Hypothalamus (tissue), 51 donors: Measurements from ENCODE around the gene XPR1.

ENCODE experiments used
- DNase-seq, 51 donors: peaks; one replicate each; lab custom pipeline; 2025; lab: John Stamatoyannopoulos, UW

The XPR1 gene

DNA sequence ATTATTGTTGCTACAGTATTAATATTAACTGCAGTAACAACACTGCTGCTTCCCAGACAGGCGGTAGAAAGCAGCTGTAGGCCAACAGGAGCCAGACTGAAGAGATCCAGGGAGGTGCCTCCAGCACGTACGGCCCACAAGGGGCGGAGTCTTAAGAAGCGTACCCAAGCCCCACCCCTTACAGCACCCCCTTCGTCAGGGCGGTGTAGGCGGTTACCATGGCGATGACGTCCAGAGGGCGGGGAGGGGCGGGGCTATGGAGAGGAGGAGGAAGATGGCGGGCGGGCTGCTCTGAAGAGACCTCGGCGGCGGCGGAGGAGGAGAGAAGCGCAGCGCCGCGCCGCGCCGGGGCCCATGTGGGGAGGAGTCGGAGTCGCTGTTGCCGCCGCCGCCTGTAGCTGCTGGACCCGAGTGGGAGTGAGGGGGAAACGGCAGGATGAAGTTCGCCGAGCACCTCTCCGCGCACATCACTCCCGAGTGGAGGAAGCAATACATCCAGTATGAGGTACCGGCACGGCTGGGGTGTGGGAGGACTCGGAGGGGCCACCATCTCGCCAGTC is at the start of gene XPR1:
TSS of gene XPR1 (plus strand) at position 257 of the 560 bp plus-strand sequence. CDS start at position 437, 180 bp downstream.
- DNase-seq, result peak; percentile 51 to 100 (median 95)

DNA sequence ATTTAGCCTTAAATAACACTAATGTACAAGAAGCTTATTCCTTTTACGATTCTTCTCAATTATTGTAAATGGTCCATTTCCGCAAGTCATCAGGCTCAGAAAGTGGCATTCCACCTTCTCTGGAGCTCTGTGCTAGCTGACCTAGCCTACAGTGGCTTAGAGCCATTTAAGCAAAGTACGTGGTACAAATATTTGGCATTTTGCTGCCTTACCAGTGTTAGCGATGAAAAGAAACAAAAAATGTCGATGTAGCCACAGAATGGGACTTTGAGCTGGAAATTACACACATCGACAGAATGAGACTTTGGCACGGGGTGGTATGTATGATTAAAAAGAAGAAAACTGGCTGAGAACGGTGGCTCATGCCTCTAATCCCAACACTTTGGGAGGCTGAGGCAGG is 47.0 kb upstream of the XPR1 start:
- no peak for DNase-seq

DNA sequence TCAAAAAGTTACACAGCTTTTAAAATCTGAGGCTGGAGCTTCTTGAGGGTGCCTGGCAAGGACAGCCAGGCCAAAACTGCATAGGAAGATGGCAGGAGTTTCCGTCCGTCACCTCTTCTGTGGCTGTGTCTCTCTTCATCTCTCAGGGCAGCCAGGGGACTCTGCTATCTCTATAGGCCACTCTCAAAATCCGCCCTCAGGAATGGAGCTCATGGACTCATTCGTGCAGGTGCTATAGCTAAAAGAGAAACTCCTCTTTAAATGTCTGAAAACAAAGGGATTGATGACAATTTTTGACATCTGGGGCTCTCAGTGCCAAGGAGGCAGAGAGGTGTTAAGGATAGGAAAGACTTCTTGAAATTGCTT is 45.8 kb upstream of the XPR1 start:
- DNase-seq, result no peak

DNA sequence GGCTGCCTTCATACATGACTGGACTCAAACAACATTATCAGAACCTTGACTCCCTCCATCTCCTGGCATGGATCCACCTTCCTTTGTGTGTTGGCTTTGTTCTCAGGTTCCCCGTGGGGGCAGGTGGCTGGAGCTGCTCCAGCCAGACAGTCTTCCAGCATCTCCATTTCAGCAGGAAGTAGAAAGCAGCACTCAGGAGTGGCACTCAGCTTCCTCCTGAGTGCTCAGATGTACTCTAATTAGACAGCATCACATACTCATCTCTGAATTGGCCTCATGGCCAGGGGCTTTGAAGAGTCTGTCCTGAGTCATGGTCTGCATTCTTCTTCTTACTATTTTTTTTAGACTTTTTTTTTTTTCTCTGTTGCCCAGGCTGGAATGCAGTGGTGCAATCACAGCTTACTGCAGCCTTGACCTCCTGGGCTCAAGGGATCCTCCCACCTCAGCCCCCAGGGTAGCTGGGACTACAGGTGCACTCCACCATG is 45.1 kb upstream of the XPR1 start:
- DNase-seq, result no peak

DNA sequence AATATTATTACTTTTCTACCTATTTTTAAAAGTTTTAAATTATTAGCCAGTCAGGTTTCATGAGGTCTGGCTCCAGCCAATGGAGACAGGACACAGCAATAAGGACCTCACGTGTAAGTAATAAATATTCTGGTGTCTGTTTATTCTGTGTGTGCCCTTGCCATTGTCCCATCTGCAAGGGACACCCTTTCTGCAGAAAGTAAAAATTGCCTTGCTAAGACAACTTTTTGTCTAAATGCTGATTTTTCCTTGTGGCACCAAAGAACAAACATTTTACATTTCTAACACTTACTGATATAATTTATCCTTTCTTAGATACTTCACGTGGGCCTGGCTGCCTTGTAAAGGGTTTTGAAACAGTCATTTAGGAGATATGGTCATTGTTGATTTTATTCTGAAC is 43.7 kb upstream of the XPR1 start:
- no peak for DNase-seq

DNA sequence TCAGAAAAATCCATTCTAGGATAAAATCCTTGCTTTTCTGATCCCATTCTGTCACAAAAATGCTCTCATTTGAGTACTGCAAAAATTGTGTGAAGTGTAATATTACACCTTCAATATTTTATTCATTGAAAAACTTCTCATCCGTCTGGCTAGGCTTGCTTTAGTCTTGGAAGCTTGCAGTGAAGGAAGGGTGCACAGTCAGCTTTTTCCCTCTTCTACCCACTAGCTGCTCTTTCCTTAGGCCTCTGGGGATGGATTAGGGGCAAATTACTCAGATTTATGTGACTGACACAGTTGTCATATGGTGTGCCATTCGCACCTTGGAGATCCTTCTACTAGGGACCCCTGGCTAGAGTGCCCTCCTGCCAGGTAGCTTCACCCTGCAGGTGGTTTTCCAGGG is 40.9 kb upstream of the XPR1 start:
- no peak for DNase-seq

DNA sequence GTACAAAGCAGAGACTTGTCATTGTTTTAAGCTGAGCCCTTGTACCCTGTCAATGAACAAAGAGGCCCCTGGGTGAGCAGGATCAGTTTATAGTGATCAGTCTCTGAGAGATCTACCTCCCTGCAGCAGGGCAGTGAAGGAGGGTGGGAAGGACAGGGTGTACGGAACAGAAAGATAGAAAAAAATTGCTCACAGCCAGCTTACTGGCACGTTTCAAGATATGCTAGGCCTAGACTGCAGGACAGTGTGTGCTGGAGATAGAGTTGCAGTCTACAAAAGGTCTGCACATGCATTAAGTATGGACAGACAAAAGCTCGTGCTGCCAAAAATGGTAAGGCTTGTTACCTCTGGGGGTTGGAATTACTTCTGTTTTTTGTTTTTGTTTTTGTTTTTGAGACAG is 38.4 kb upstream of the XPR1 start:
- no peak for DNase-seq

DNA sequence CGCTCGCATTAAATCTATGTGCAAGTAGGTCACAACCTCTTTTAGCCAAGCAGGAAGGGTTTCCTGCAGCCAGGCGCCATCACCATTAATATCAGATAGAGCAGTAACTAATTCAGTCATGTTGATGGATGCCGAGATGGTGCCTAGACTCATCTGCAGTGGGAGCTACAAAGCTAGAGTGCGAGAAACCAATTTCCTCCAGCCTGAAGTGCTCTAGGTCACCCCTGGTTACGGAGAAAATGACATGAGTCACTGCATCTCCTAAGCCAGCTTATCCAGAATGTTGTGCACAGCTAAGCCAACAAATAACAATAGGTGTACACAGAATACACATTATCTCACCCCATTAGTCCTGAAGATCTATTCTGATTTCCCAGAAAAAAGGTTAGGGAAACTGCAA is 37.1 kb upstream of the XPR1 start:
- DNase-seq, result peak in 4 of 51 donors; percentile 2 to 28 (median 6)

DNA sequence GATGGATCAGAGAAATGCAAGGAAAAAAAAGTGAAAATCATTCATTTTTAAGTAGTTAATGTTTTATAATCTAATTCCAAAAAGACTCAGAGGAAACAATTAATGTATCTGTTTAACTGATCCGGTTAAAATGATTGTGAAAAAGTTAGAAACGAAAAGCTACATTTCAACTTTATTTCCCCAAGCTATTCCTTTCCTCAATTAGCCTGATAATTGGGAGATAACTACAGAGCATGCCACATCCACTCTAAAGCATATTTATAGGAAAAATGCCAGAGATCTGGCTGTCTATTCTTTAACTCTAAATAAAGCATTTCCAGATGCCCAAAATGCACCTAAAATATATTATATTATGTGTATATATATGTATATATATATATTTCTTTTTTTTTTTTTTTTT is 35.9 kb upstream of the XPR1 start:
- no peak for DNase-seq

DNA sequence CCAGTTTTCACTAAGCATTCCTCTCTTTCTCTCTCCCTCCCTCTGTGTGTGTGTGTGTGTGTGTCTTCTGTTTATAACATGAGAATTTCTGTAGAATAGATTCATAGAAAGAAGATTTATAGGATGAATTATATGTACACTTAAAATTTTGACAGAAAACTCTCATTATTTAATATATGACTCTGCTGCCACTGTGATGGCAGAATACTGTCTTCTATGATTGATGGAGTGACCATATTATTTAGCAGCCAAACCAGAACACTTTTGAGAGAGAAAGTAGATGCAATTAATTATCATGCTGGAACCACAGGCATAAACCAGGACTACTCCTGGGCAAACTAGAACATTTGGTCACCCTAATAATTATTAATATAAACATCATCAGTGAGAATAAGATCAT is 34.3 kb upstream of the XPR1 start:
- no peak for DNase-seq

DNA sequence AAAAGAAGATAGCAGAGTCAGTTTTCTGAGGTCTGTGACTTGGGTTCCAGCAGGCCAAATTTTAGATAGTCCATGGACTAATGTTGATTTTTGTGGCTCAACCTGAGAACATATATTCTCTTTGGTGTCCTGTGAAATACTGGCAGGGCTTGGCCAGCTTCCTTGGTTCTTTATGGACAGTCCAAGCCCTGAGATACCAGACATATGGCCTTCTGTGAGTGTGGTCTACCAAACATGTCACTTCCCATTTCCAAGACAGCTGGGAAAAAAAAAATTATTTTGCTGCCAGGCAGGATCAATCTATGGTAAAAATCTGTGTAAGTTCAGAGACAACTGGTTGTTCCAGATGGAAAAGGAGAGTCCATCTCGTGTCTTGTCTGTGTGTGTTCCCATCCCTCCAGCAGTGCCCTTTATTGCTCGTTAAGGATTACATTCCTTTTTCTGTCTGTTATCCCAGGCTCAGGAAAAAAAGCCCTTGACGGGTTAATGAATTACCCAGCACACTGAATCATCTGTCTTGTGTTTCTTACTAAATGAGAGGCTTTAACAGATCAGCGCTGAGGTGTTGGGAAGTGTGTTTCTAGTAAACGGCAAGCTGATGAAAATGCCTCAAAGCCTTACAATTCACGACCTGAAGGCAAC is 33.4 kb upstream of the XPR1 start:
- peak in 1 of 51 donors; percentile 27 for DNase-seq

DNA sequence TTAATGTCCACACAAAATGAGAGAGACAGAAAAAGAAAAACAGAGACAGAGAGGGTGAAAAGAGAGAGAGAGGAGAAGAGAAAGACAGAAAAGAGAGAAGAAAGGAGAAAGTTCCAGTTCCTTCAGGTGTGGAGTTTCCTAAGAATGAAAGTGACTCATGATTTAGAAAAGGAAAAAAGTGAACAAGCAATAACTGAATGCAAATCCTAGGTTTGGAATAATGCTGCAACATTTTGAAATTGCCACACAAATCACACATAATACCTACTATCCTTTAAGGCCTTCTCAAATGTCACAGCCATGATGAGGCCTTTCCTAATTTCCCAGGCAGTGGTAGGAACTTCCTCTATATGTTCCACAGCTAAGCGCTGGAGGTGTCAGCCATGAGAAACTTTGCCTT is 31.5 kb upstream of the XPR1 start:
- DNase-seq, result no peak

DNA sequence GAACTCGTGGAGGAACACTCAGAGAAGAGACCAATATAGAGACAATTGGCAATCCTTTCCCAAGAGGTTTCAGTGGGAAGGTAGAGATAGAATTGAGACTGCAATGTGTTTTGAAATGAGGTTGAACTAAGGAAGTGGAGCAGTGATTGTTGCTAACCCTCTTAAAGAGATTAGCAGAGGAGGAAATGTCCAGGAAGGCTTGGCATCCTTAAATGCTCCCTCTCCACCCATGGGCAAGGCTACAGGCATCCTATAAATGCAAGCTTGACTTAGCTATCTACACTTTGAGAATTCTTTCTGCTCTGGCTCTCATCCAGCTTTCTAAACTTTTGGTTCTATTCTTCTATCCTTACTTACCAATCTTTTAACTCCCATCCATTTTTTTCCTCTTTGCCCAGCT is 30.3 kb upstream of the XPR1 start:
- no peak for DNase-seq

DNA sequence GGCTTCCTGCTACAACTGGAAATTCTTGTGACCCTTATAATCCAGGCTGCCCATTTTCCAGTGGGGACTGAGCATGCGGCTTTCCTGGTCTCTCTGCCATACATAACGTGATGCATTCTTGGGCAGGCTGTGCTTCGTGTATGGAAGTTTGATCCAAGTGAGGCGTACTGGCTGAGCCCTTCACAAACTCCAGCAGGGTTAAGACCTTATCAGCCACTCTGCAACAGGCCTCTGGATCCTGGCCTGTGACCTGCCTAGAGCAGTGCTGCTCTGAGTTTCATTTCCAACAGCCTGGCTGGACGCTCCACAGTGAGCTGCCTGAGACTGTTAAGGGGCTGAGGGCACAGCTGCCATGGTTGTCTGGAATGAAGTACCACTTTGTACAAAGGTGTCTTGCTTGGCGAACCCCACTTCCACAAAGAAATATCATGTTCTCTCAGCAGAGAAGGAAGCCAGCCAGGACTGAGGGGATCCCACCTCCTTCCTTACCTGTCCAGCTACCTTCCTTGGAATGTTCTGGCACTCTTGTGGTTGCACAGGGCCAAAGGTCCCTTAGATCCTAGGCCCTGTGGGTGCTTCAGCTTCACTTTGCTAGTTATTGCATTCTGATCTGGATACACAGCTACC is 28.5 kb upstream of the XPR1 start:
- DNase-seq, result no peak

DNA sequence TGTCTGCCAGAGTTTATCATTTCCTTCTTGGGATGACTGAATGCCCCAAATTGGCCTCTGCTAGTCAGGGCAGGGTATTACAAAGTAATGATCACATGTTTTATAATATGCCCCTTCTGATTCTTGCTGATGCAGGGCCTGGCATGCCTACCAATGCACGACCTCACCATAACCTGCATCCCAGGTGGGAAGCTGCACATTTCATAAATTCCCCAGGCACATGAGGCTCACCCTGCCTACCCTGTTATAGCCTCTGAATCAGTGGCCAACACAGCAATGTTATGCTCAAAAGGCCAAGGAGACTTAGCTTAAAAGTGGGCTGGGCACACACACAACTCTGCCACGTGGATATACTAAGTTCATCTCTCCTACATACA is 28.0 kb upstream of the XPR1 start:
- DNase-seq, result no peak

DNA sequence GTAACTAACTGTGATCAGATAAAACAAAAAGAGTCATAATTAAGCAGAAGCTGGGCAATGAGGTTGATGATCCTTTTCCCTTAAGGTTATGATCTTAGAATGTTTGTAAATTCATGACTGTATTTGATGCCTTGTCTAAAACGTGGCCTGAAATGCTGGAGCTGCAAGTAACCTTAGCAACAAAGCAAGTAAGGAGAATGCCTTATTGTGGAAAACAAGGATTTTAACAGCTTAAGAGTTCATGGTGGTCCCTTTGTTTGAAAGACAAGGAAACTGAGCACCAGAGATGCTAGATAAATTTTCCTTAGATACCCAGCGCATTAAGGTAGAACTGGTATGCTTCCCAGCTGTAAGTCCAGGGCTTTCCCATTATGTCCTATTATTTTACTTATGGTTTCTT is 25.7 kb upstream of the XPR1 start:
- DNase-seq, result no peak

DNA sequence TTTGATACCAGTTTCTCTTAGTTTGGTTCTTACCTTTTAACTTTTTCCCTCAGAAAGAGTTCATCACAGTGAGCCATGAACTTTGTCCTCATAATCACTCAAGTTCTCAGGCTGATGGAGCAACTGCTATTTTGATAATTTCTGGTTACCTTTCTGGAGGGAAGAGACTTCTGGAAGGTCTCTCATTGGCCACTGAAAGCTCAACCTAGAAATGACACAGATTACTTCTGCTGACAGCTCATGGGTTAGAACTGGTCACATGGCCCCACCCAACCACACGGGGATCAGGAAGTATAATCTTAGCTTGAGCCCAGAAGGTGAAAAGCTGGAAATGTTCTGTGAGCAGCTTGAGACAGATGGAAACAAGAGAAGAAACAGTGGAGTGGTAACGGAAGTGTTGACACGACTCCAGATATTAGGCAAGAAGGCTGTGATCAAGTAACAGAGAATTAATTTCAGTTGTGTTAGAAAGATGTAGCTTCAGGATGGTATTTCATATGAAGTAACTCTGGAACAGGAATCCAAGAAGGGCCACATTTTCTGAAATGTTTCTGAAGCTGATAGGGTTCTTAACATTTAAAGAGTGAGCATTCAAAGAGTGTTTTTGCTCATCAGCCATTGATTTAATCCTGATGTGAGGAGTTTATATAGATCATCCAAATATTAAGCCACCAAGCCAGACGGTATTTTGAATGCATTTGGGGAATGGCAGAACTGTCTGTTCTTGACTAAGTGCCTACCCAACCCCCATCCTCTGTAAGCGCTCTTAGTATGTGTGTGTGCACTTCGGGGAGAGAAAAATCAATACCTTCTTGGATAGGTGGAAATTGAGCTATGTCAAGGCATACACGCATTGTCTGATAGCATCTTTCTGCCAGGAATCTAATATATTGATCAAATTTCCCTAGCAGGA is 21.9 kb upstream of the XPR1 start:
- no peak for DNase-seq

DNA sequence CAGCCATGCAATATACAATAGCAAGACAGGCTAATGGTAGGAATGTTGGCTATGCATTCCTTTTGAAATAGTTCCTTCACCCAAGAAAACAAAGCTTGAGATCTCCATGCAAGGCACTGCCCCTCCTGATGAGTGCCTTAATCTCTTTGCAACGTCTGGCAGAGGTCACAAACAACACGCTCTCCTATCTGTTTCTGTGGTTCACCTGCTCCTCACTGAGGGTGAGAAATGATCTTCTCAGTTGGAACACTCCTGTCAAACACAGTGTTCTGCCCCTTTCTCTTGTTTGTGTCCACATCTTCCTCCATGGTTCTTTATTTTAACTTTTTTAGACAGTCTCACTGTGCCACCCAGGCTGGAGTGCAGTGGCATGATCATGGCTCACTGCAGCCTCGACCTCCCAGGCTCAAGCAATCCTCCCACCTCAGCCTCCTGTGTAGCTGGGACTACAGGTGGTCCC is 21.2 kb upstream of the XPR1 start:
- no peak for DNase-seq

DNA sequence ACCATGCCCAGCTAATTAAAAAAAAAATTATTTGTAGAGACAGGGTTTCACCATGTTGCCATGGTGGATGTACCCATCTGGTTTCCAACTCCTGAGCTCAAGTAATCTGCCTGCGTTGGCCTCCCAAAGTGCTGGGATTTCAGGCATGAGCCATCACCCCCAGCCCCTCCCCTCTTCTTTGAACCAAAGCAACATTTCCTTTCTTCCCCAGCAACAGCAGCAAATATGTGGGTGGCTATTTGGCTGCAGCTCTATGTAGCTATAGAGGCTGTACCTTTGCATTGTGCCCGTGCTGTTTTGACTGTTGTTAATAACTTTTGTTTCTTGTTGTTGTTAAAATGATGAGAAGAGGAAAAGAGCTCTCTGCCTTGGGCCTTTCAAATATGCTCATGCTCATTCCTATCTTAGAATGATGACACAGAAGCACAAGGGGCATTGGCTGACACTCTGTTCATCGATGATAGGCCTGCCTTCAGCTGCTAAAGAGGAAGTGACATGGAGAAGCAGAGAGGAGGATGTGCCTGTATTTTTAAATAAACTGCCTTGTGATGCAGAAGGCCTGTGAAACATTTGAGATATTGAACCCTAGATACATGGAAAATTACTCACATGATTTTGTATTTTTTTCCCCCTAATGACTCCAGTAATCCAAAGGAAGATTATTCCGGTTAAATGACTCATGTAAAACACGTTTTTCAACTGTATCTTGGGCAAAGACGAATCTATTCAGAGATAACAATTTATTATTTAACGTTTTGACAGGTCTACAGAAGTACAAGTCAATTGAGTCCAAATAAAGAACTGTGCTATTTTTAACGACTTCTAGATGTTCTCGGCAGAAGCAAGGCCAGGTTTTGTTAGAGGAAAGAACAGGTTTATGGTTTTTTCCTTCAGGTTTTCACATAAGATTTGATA is 20.5 kb upstream of the XPR1 start:
- DNase-seq, result peak in 5 of 51 donors; percentile 6 to 52 (median 12)

DNA sequence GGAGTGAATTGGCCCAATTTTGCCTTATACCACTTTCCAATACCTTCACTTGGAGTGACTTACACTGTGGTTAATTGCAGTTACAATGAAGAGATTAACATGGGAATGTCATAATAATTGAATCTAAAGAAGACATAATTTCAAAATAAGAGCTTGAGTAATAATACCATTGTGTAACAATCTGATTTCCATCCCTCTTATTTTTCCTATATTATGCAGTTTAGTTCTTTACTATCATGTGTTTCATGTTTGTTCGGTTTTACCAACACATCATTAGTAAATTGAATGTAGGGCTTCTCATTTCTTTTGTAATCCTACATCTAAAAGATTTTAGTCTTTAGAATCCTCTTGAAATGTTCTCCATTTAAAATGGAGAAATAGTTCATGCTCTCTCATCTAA is 19.2 kb upstream of the XPR1 start:
- DNase-seq, result no peak
